ENCODE measurements around the gene CITED4.

The CITED4 gene

GRCh38 chr1:40856656-40857302 lies 5.4 kb downstream of the CITED4 start:
- no peak for TF ChIP-seq CTCF (IDR thresholded peaks at IDR 0.05; ENCODE audit: control insufficient read depth, insufficient read depth, low read depth, low read length, missing control alignments)
- no peak overlapping the region for H3K4me3 ChIP-seq (ENCODE audit: control insufficient read depth, low read depth, low read length)
- no peak for DNase-seq (ENCODE audit: low read depth)

GRCh38 chr1:40856116-40856515 lies 6.0 kb downstream of the CITED4 start:
- no peak for TF ChIP-seq CTCF (IDR thresholded peaks at IDR 0.05; ENCODE audit: control insufficient read depth, insufficient read depth, low read depth, low read length, missing control alignments)
- DNase-seq (ENCODE audit: low read depth) = no peak
- H3K4me3 ChIP-seq (ENCODE audit: control insufficient read depth, low read depth, low read length) = no peak overlapping the region

- no peak for DNase-seq (ENCODE audit: low read depth)
- peak; percentile 31 for TF ChIP-seq CTCF (IDR thresholded peaks at IDR 0.05; ENCODE audit: control insufficient read depth, insufficient read depth, low read depth, low read length, missing control alignments)
Observed at GRCh38 chr1:40855513-40855912, 6.7 kb downstream of the CITED4 start.

GRCh38 chr1:40853885-40854170 lies 8.3 kb downstream of the CITED4 start:
- DNase-seq (ENCODE audit: low read depth) = no peak
- no peak for TF ChIP-seq CTCF (IDR thresholded peaks at IDR 0.05; ENCODE audit: control insufficient read depth, insufficient read depth, low read depth, low read length, missing control alignments)
- H3K4me3 ChIP-seq (ENCODE audit: control insufficient read depth, low read depth, low read length) = no peak overlapping the region

More at GRCh38 chr1:40855513-40855912, 6.7 kb downstream of the CITED4 start:
- no peak overlapping the region for H3K4me3 ChIP-seq (ENCODE audit: control insufficient read depth, low read depth, low read length)

GRCh38 chr1:40853113-40853884 lies 8.9 kb downstream of the CITED4 start:
- no peak for TF ChIP-seq CTCF (IDR thresholded peaks at IDR 0.05; ENCODE audit: control insufficient read depth, insufficient read depth, low read depth, low read length, missing control alignments)
- no peak for DNase-seq (ENCODE audit: low read depth)
- H3K4me3 ChIP-seq (ENCODE audit: control insufficient read depth, low read depth, low read length) = no peak overlapping the region

GRCh38 chr1:40851643-40852042 lies 10.5 kb downstream of the CITED4 start:
- no peak overlapping the region for H3K4me3 ChIP-seq (ENCODE audit: control insufficient read depth, low read depth, low read length)
- no peak for DNase-seq (ENCODE audit: low read depth)
- no peak for TF ChIP-seq CTCF (IDR thresholded peaks at IDR 0.05; ENCODE audit: control insufficient read depth, insufficient read depth, low read depth, low read length, missing control alignments)

Data from AG09309 (cell line).